HL-60 (cell line): ENCODE measurements around the gene CSMD2.
"Not testable (repeated sequence)": the region's sequence is repeated elsewhere in the genome, so short reads cannot be mapped to it uniquely, and the experiment has no call there.

ENCODE experiments used
- DNase-seq, 2 experiments: peaks; one replicate each; pipeline ENCODE4 v3.0.0-alpha.2; 2010 to 2020; ENCODE audit warnings: low read depth in 1 of 2, low spot score in 1 of 2
- H3K27ac ChIP-seq: fragments of 250-450 bp; sonication (Bioruptor Pico); replicated peaks from 2 replicates; pipeline ENCODE4 v1.5.1; 2020; ENCODE audit warnings: mild to moderate bottlenecking, moderate library complexity
- H3K27me3 ChIP-seq: fragments of 250-450 bp; sonication (Bioruptor Pico); 2 replicates; pipeline ENCODE4 v1.5.1; 2021; ENCODE audit warnings: mild to moderate bottlenecking, moderate library complexity; ENCODE audit not compliant: insufficient read depth, poor library complexity, severe bottlenecking
- H3K4me3 ChIP-seq: replicated peaks from 2 replicates; pipeline ENCODE4 v1.5.1; 2011; ENCODE audit warnings: mild to moderate bottlenecking, control low read depth, low read length; ENCODE audit not compliant: insufficient read depth
- GABPA ChIP-seq: IDR thresholded peaks from 2 replicates; pipeline ENCODE4 v1.6.1; 2012; ENCODE audit warnings: low read depth
- POLR2AphosphoS5 ChIP-seq: IDR thresholded peaks from 2 replicates; pipeline ENCODE4 v1.6.1; 2012; ENCODE audit warnings: low read depth
- SPI1 ChIP-seq: IDR thresholded peaks from 2 replicates; pipeline ENCODE4 v1.6.1; 2012; ENCODE audit warnings: low read depth, mild to moderate bottlenecking, borderline replicate concordance
- TF ChIP-seq, protein P1 (sequence below): IDR thresholded peaks from 2 replicates; pipeline ENCODE4 v1.6.1; 2012; ENCODE audit warnings: low read depth; ENCODE audit not compliant: insufficient replicate concordance
- TF ChIP-seq, protein P2 (sequence below): IDR thresholded peaks from one replicate; pipeline ENCODE4 v1.5.1; 2011; ENCODE audit warnings: low read length, control low read depth, inconsistent platforms; ENCODE audit not compliant: insufficient read depth

Gene CSMD2

DNA sequence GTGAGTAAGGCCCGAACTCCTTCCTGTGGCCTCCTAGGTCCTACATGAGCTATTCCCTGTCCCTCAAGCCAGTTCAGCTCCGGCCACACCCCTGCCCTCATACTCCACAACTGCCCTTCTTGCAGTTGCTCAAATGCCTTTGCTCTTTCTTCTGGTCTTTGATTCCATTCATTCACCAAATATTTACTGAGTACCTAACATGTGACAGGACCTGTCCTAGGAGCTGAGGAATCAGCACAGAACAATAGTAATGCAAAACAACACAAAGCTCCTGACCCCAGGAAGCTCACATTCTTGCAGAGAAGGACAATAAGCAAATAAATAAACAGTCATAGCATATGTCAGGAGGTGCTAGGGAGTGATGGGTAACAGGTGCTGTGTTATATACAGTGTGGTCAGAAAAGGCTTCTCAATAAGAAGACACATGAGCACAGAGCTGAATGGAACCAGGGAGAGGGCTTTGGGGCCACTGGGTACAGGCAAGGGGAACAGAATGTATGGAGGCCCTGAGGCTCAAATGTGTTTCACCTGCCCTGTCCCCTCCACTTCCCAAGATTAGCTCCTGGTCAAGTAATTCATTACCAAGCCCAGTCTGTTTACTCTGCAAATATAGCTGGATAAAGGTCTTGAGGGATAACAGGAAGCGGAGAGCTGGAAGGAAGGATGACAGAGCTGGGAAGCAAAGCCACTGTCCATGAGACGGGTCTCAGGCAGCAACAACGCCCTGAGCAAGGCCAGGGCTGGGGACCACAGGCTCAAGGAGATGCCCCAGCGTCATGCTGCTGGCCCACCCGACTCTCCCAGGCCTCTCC lies 145.1 kb downstream of the CSMD2 start:
- no peak overlapping the region for H3K27ac ChIP-seq
- no peak for DNase-seq
- peaks cover 2% of the 10 kb centered on the region for H3K27me3 ChIP-seq
- no peak overlapping the region for H3K4me3 ChIP-seq
- no peak for TF ChIP-seq GABPA
- TF ChIP-seq POLR2AphosphoS5 = no peak
- TF ChIP-seq, protein P1, sequence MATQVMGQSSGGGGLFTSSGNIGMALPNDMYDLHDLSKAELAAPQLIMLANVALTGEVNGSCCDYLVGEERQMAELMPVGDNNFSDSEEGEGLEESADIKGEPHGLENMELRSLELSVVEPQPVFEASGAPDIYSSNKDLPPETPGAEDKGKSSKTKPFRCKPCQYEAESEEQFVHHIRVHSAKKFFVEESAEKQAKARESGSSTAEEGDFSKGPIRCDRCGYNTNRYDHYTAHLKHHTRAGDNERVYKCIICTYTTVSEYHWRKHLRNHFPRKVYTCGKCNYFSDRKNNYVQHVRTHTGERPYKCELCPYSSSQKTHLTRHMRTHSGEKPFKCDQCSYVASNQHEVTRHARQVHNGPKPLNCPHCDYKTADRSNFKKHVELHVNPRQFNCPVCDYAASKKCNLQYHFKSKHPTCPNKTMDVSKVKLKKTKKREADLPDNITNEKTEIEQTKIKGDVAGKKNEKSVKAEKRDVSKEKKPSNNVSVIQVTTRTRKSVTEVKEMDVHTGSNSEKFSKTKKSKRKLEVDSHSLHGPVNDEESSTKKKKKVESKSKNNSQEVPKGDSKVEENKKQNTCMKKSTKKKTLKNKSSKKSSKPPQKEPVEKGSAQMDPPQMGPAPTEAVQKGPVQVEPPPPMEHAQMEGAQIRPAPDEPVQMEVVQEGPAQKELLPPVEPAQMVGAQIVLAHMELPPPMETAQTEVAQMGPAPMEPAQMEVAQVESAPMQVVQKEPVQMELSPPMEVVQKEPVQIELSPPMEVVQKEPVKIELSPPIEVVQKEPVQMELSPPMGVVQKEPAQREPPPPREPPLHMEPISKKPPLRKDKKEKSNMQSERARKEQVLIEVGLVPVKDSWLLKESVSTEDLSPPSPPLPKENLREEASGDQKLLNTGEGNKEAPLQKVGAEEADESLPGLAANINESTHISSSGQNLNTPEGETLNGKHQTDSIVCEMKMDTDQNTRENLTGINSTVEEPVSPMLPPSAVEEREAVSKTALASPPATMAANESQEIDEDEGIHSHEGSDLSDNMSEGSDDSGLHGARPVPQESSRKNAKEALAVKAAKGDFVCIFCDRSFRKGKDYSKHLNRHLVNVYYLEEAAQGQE = no peak
- TF ChIP-seq SPI1 = no peak
- TF ChIP-seq, protein P2, sequence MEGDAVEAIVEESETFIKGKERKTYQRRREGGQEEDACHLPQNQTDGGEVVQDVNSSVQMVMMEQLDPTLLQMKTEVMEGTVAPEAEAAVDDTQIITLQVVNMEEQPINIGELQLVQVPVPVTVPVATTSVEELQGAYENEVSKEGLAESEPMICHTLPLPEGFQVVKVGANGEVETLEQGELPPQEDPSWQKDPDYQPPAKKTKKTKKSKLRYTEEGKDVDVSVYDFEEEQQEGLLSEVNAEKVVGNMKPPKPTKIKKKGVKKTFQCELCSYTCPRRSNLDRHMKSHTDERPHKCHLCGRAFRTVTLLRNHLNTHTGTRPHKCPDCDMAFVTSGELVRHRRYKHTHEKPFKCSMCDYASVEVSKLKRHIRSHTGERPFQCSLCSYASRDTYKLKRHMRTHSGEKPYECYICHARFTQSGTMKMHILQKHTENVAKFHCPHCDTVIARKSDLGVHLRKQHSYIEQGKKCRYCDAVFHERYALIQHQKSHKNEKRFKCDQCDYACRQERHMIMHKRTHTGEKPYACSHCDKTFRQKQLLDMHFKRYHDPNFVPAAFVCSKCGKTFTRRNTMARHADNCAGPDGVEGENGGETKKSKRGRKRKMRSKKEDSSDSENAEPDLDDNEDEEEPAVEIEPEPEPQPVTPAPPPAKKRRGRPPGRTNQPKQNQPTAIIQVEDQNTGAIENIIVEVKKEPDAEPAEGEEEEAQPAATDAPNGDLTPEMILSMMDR = no peak

DNA sequence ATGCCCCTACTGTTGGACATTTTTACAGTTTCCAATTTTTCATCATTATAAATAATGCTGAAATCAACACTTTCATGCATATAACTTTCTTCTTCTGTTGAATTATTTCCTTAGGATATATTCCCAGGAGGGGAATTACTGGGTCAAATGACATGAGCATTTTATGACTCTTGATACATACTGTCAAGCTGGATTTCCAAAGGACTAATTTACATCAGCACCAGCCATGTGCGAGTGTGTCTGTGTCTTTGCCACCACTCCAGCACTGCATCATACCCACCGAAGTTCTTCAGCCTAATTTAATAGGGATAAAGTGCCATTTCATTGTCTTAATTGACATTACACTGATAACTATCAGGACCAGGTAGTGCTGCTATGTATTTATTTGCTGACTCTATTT lies 146.7 kb downstream of the CSMD2 start:
- TF ChIP-seq, protein P1 = no peak
- TF ChIP-seq POLR2AphosphoS5 = no peak
- TF ChIP-seq, protein P2 = no peak
- DNase-seq = no peak
- Histone ChIP-seq H3K27me3 (peaks cover 2% of the 10 kb centered on the region), H3K4me3 (no peak overlapping the region), H3K27ac (no peak overlapping the region)

DNA sequence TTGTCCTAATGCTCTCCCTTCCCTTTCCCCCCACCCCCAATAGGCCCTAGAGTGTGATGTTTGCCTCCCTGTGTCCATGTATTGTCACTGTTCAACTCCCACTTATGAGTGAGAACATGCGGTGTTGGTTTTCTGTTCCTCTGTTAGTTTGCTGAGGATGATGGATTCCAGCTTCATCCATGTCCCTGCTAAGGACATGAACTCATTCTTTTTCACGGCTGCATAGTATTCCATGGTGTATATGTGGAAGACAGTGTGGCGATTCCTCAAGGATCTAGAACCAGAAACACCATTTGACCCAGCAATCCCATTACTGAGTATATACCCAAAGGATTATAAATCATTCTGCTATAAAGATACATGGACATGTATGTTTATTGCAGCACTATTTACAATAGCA lies 148.7 kb downstream of the CSMD2 start:
- not testable (repeated sequence) for H3K27ac ChIP-seq, H3K4me3 ChIP-seq, H3K27me3 ChIP-seq, DNase-seq

DNA sequence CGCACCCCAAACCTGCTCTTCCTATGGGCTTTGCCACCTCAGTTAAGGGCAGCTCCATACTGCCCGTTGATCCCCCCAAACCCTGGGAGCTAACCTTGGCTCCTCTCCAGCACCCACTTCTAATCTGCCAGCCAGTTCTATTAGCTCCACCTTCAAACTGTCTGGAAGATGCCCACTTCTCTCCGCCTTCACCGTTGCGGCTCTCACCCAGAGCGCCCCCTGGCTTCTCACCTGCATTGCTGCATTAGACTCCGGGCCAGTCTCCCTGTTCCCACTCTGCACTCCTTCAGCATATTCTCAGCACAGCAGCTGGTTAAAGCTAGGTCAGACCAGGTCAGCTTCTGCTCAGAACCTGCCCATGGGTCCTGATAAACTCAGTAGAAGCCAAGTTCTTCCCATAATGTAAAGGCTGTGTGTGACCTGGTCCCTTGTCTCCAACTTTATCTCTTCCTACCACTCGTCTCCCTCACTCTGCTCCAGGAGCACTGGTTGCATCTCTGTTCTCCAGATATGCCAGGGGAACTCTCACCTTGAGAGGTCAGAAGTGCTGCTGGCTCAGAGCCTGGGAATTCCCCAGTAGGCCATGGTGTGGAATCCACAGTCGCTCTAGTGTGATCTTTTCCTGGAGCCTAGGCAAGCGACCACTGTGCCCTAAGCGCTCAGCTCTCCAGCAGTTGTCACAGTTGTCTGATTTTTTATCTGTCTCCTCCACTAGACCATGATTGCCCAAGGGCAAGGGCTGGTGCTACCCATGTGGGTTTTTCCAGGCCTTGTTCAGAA lies 150.9 kb downstream of the CSMD2 start:
- peaks cover 2% of the 10 kb centered on the region for H3K27me3 ChIP-seq
- TF ChIP-seq, protein P1 = no peak
- TF ChIP-seq, protein P2 = peak; percentile 46
- H3K27ac ChIP-seq = no peak overlapping the region
- H3K4me3 ChIP-seq = no peak overlapping the region
- peak in 1 of 2 experiments; percentile 9 for DNase-seq
